ENCODE data around the gene APPL1.

The APPL1 gene

GRCh38 chr3:57268416-57268815, 40.9 kb downstream of the APPL1 start:
- TF ChIP-seq CTCF (IDR thresholded peaks at IDR 0.05; ENCODE audit: low read depth, low read length), result no peak
- no peak for DNase-seq (ENCODE audit: extremely low read depth, low read depth)

- DNase-seq (ENCODE audit: extremely low read depth, low read depth), result no peak
- TF ChIP-seq CTCF (IDR thresholded peaks at IDR 0.05; ENCODE audit: low read depth, low read length), result no peak
Observed at GRCh38 chr3:57274845-57275244, 47.3 kb downstream of the APPL1 start.

GRCh38 chr3:57275393-57275792, 47.9 kb downstream of the APPL1 start:
- DNase-seq (ENCODE audit: extremely low read depth, low read depth), result no peak
- no peak for TF ChIP-seq CTCF (IDR thresholded peaks at IDR 0.05; ENCODE audit: low read depth, low read length)

GRCh38 chr3:57278237-57278636, 50.7 kb downstream of the APPL1 start:
- no peak for TF ChIP-seq CTCF (IDR thresholded peaks at IDR 0.05; ENCODE audit: low read depth, low read length)
- DNase-seq (ENCODE audit: extremely low read depth, low read depth), result no peak

- TF ChIP-seq CTCF (IDR thresholded peaks at IDR 0.05; ENCODE audit: low read depth, low read length), result no peak
- DNase-seq (ENCODE audit: extremely low read depth, low read depth), result no peak
Observed at GRCh38 chr3:57279685-57280084, 52.2 kb downstream of the APPL1 start.

- TF ChIP-seq CTCF (IDR thresholded peaks at IDR 0.05; ENCODE audit: low read depth, low read length), result no peak
- DNase-seq (ENCODE audit: extremely low read depth, low read depth), result no peak
Observed at GRCh38 chr3:57281715-57282114, 54.2 kb downstream of the APPL1 start.

GRCh38 chr3:57283334-57283733, 55.8 kb downstream of the APPL1 start:
- DNase-seq (ENCODE audit: extremely low read depth, low read depth), result no peak
- TF ChIP-seq CTCF (IDR thresholded peaks at IDR 0.05; ENCODE audit: low read depth, low read length), result no peak
